HCT116 (cell line): ENCODE data around the gene FKBP10. TPM values are rescaled to one million over a fixed set of nuclear protein-coding genes. Genes with fewer than 3 reads are reported as not detected.

ENCODE experiments used
- ATAC-seq: fragments of 200-7000 bp; cut with Tn5 transposase; 2 replicates; pipeline ENCODE4 v1.9.1; 2020; ENCODE audit warnings: mild to moderate bottlenecking, moderate library complexity
- BruUV-seq: library from RNA; stranded (reverse); fragments of 400-500 nt; replicated peaks from 2 replicates; lab custom pipeline; 2021; lab: Mats Ljungman, UMichigan
- CTCF ChIA-PET: fragments of 300-600 bp; sonication (Branson Sonifier 250); formaldehyde crosslinking; loops from one replicate; lab custom pipeline; 2021; ENCODE audit warnings: antibody characterized with exemption; lab: Charles Lee
- POLR2A ChIA-PET: fragments of 300-600, 350-600 bp; sonication (Branson Sonifier 250); formaldehyde crosslinking; loops from one replicate; lab custom pipeline; 2021; ENCODE audit warnings: antibody characterized with exemption; lab: Charles Lee
- RAD21 ChIA-PET, 2 experiments: fragments of 300-600 bp; sonication (Branson Sonifier 250); formaldehyde crosslinking; loops; one replicate each; lab custom pipeline; 2023; ENCODE audit warnings: low total read pairs in 2 of 2; ENCODE audit not compliant: uncharacterized antibody in 2 of 2, unreplicated experiment in 2 of 2, low non-redundant PET in 1 of 2; lab: Charles Lee
- DNase-seq: peaks from one replicate; pipeline ENCODE4 v3.0.0-alpha.2; 2010; ENCODE audit warnings: low read depth, low spot score
- H2AFZ ChIP-seq: fragments of 200-600 bp; shearing (Covaris generic), sonication (generic); 2 replicates; pipeline ENCODE4 v1.6.1; 2017; ENCODE audit warnings: low read depth, mixed run types, mixed read lengths, antibody characterized with exemption, low read length; ENCODE audit not compliant: poor library complexity, severe bottlenecking
- H3K27ac ChIP-seq: 2 replicates; pipeline ENCODE4 v1.5.1; 2012; ENCODE audit warnings: low read depth, low read length
- H3K27me3 ChIP-seq: fragments of 200-600 bp; sonication (generic); 2 replicates; pipeline ENCODE4 v1.6.1; 2016; ENCODE audit warnings: mixed run types, low read length, mixed read lengths; ENCODE audit not compliant: insufficient read depth
- H3K36me3 ChIP-seq, 2 experiments: fragments of 200-500 bp in 1 of 2; fragments of 200-600 bp in 1 of 2; sonication (Bioruptor generic) in 1 of 2; sonication (generic) in 1 of 2; 2 replicates each; pipeline versions ENCODE4 v1.5.1 to v1.6.1; 2014 to 2016; ENCODE audit warnings: low read length in 2 of 2, inconsistent platforms in 1 of 2, mixed read lengths in 1 of 2, mixed run types in 1 of 2; ENCODE audit not compliant: insufficient read depth in 2 of 2, control insufficient read depth in 1 of 2
- H3K4me1 ChIP-seq, 2 experiments: fragments of 200-600 bp in 1 of 2; sonication (generic) in 1 of 2; 2 replicates each; pipeline versions ENCODE4 v1.5.1 to v1.6.1; 2012 to 2017; ENCODE audit warnings: low read length in 2 of 2, inconsistent platforms in 1 of 2, mild to moderate bottlenecking in 1 of 2, mixed read lengths in 1 of 2, mixed run types in 1 of 2, moderate library complexity in 1 of 2; ENCODE audit not compliant: insufficient read depth in 2 of 2, control insufficient read depth in 1 of 2
- H3K4me2 ChIP-seq: fragments of 200-600 bp; sonication (generic); 2 replicates; pipeline ENCODE4 v1.6.1; 2017; ENCODE audit warnings: mixed run types, low read length, mixed read lengths
- H3K4me3 ChIP-seq, 2 experiments: fragments of 200-600 bp in 1 of 2; sonication (generic) in 1 of 2; replicated peaks in 1 of 2; 2 replicates each; pipeline ENCODE4 v1.5.1; 2011 to 2016; ENCODE audit warnings: low read length in 2 of 2, control low read depth in 1 of 2, low read depth in 1 of 2, mild to moderate bottlenecking in 1 of 2, mixed read lengths in 1 of 2, mixed run types in 1 of 2
- H3K79me2 ChIP-seq: fragments of 200-600 bp; sonication (generic); 2 replicates; pipeline ENCODE4 v1.6.1; 2017; ENCODE audit warnings: mild to moderate bottlenecking, mixed run types, low read length, moderate library complexity, mixed read lengths; ENCODE audit not compliant: insufficient read depth
- H3K9ac ChIP-seq: fragments of 200-600 bp; sonication (generic); 2 replicates; pipeline ENCODE4 v1.6.1; 2016; ENCODE audit warnings: low read length, mixed read lengths
- H3K9me2 ChIP-seq: fragments of 200-600 bp; sonication (generic), shearing (Covaris generic); 2 replicates; pipeline ENCODE4 v1.6.1; 2017; ENCODE audit warnings: mixed run types, mild to moderate bottlenecking, moderate library complexity; ENCODE audit not compliant: insufficient read depth
- H3K9me3 ChIP-seq, 2 experiments: fragments of 200-500 bp in 1 of 2; fragments of 200-600 bp in 1 of 2; sonication (Bioruptor generic) in 1 of 2; sonication (generic) in 1 of 2; 2 replicates each; pipeline ENCODE4 v1.6.1; 2014 to 2017; ENCODE audit warnings: low read length in 2 of 2, mixed read lengths in 2 of 2, inconsistent platforms in 1 of 2, low read depth in 1 of 2, mild to moderate bottlenecking in 1 of 2, mixed run types in 1 of 2, moderate library complexity in 1 of 2; ENCODE audit not compliant: control insufficient read depth in 1 of 2, insufficient read depth in 1 of 2
- H4K20me1 ChIP-seq: fragments of 200-600 bp; sonication (generic), shearing (Covaris generic); 2 replicates; pipeline ENCODE4 v1.6.1; 2017; ENCODE audit warnings: mixed run types, mild to moderate bottlenecking, moderate library complexity; ENCODE audit not compliant: insufficient read depth
- CBX3 ChIP-seq: IDR thresholded peaks from 2 replicates; pipeline ENCODE4 v1.6.1; 2012; ENCODE audit warnings: low read depth
- ELF1 ChIP-seq: IDR thresholded peaks from 2 replicates; pipeline ENCODE4 v1.6.1; 2012; ENCODE audit warnings: low read depth, borderline replicate concordance
- EZH2 ChIP-seq: fragments of 200-600 bp; sonication (generic); IDR thresholded peaks from 2 replicates; pipeline ENCODE4 v1.6.1; 2017; ENCODE audit warnings: antibody characterized with exemption, mixed run types
- EZH2phosphoT487 ChIP-seq: fragments of 200-600 bp; IDR thresholded peaks from 2 replicates; pipeline ENCODE4 v1.6.1; 2018; ENCODE audit warnings: antibody characterized with exemption, borderline replicate concordance
- JUND ChIP-seq: IDR thresholded peaks from 2 replicates; pipeline ENCODE4 v1.6.1; 2012
- POLR2A ChIP-seq: IDR thresholded peaks from 2 replicates; pipeline ENCODE4 v1.7.0; 2011; ENCODE audit warnings: borderline replicate concordance; ENCODE audit not compliant: insufficient read depth, insufficient read length; ENCODE audit errors: extremely low read depth
- POLR2AphosphoS5 ChIP-seq: IDR thresholded peaks from 2 replicates; pipeline ENCODE4 v1.6.1; 2011; ENCODE audit warnings: mild to moderate bottlenecking, low read depth, low read length, moderate library complexity
- RAD21 ChIP-seq: IDR thresholded peaks from 2 replicates; pipeline ENCODE4 v1.6.1; 2012; ENCODE audit warnings: low read depth, mild to moderate bottlenecking
- SRF ChIP-seq: IDR thresholded peaks from 2 replicates; pipeline ENCODE4 v1.6.1; 2012; ENCODE audit warnings: low read depth
- TCF7L2 ChIP-seq: IDR thresholded peaks from 2 replicates; pipeline ENCODE4 v1.7.0; 2011; ENCODE audit warnings: borderline replicate concordance, inconsistent platforms; ENCODE audit not compliant: insufficient read depth, insufficient read length; ENCODE audit errors: extremely low read depth
- YY1 ChIP-seq: IDR thresholded peaks from 2 replicates; pipeline ENCODE4 v1.6.1; 2011; ENCODE audit warnings: low read length, low read depth, moderate library complexity, mild to moderate bottlenecking; ENCODE audit not compliant: insufficient replicate concordance; ENCODE audit errors: extremely low read depth
- ZNF274 ChIP-seq: fragments of 200-500 bp; sonication (Bioruptor generic); IDR thresholded peaks from 2 replicates; pipeline ENCODE4 v1.6.1; 2014; ENCODE audit warnings: mild to moderate bottlenecking, low read depth, low read length, inconsistent platforms
- intact Hi-C: fragments of 100-400 bp; cut with micrococcal nuclease; formaldehyde crosslinking; loops from 2 replicates; pipeline ENCODE4 v1.10.0; 2022
- total RNA-seq: library from RNA; stranded (reverse); gene quantifications from one replicate; pipeline ENCODE4 v1.2.1, GENCODE V29; 2021; ENCODE audit not compliant: unreplicated experiment
- TF ChIP-seq, protein P1 (sequence below): IDR thresholded peaks from 2 replicates; pipeline ENCODE4 v1.6.1; 2011; ENCODE audit warnings: mild to moderate bottlenecking, low read length, moderate library complexity; ENCODE audit not compliant: insufficient replicate concordance; ENCODE audit errors: extremely low read depth
- TF ChIP-seq, protein P2 (sequence below): IDR thresholded peaks from 2 replicates; pipeline ENCODE4 v1.6.1; 2012; ENCODE audit warnings: low read depth
- TF ChIP-seq, protein P3 (sequence below): IDR thresholded peaks from 2 replicates; pipeline ENCODE4 v1.6.1; 2012
- TF ChIP-seq, protein P4 (sequence below): IDR thresholded peaks from 2 replicates; pipeline ENCODE4 v1.6.1; 2012

The FKBP10 gene
- total RNA-seq, 1 experiment from 2014 or later: 78.5 TPM

DNA sequence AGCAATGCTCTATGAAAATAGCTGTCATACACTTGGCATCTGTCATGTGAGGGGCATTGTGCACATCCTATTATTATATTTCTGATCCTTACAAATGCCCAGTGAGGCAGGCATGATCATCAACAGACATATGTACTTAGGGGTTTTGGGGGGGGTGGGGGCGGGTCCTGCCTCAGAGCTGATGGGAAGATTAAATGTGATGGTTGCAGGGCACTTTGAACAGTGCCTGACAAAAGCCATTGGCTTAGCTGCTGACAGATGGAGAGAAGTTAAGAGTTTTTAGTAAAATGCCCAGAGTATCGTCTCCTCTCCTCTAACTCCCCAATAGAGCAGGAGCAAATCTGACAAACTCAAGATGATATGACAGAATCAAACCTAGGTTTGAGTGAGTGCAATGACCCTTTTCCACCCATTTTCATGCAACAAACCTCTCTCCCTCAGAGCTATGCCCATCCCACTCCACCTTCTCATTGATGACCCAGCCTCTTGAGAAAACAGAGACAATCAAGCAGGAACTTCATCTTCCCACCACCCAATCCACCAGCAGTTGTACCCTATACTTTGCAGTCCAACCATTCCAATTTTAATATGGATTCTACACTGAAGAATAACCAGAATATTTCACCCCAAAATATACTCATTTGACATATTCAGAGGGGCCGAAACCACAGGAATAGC is 47.6 kb downstream of the FKBP10 start:
- DNase-seq (no peak), ATAC-seq (no peak)
- Histone ChIP-seq H3K4me2 (no peak overlapping the region), H3K9ac (no peak overlapping the region), H3K9me2 (no peaks in the 10 kb centered on the region), H3K36me3 (no peaks in the 10 kb centered on the region), H3K27me3 (no peaks in the 10 kb centered on the region), H3K79me2 (peaks cover 88% of the 10 kb centered on the region), H3K9me3 (no peaks in the 10 kb centered on the region), H4K20me1 (no peaks in the 10 kb centered on the region), H2AFZ (no peak overlapping the region), H3K4me1 (peaks cover 9 to 14% of the 10 kb centered on the region in 2 experiments; a peak in 3 of 4 replicates), H3K4me3 (no peak overlapping the region), H3K27ac (no peak overlapping the region)
- POLR2A ChIA-PET: no interaction called here
- RAD21 ChIA-PET: no interaction called here
- CTCF ChIA-PET: no interaction called here
- no TSS peak for BruUV-seq
- intact Hi-C loops: no loop called here
- TF ChIP-seq, protein P1, sequence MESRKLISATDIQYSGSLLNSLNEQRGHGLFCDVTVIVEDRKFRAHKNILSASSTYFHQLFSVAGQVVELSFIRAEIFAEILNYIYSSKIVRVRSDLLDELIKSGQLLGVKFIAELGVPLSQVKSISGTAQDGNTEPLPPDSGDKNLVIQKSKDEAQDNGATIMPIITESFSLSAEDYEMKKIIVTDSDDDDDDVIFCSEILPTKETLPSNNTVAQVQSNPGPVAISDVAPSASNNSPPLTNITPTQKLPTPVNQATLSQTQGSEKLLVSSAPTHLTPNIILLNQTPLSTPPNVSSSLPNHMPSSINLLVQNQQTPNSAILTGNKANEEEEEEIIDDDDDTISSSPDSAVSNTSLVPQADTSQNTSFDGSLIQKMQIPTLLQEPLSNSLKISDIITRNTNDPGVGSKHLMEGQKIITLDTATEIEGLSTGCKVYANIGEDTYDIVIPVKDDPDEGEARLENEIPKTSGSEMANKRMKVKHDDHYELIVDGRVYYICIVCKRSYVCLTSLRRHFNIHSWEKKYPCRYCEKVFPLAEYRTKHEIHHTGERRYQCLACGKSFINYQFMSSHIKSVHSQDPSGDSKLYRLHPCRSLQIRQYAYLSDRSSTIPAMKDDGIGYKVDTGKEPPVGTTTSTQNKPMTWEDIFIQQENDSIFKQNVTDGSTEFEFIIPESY: no peak
- TF ChIP-seq ZNF274 (no peak), POLR2A (no peak), ELF1 (no peak), SRF (no peak), POLR2AphosphoS5 (no peak), EZH2phosphoT487 (no peak), RAD21 (no peak), JUND (no peak), EZH2 (no peak), YY1 (no peak), TCF7L2 (no peak), CBX3 (no peak)
- TF ChIP-seq, protein P2, sequence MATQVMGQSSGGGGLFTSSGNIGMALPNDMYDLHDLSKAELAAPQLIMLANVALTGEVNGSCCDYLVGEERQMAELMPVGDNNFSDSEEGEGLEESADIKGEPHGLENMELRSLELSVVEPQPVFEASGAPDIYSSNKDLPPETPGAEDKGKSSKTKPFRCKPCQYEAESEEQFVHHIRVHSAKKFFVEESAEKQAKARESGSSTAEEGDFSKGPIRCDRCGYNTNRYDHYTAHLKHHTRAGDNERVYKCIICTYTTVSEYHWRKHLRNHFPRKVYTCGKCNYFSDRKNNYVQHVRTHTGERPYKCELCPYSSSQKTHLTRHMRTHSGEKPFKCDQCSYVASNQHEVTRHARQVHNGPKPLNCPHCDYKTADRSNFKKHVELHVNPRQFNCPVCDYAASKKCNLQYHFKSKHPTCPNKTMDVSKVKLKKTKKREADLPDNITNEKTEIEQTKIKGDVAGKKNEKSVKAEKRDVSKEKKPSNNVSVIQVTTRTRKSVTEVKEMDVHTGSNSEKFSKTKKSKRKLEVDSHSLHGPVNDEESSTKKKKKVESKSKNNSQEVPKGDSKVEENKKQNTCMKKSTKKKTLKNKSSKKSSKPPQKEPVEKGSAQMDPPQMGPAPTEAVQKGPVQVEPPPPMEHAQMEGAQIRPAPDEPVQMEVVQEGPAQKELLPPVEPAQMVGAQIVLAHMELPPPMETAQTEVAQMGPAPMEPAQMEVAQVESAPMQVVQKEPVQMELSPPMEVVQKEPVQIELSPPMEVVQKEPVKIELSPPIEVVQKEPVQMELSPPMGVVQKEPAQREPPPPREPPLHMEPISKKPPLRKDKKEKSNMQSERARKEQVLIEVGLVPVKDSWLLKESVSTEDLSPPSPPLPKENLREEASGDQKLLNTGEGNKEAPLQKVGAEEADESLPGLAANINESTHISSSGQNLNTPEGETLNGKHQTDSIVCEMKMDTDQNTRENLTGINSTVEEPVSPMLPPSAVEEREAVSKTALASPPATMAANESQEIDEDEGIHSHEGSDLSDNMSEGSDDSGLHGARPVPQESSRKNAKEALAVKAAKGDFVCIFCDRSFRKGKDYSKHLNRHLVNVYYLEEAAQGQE: no peak
- TF ChIP-seq, protein P3, sequence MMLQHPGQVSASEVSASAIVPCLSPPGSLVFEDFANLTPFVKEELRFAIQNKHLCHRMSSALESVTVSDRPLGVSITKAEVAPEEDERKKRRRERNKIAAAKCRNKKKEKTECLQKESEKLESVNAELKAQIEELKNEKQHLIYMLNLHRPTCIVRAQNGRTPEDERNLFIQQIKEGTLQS: no peak
- TF ChIP-seq, protein P4, sequence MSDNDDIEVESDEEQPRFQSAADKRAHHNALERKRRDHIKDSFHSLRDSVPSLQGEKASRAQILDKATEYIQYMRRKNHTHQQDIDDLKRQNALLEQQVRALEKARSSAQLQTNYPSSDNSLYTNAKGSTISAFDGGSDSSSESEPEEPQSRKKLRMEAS: no peak
- TF ChIP-seq, all 23 proteins: peak for 0
